ENCODE data around the gene TMEM154.

DNA sequence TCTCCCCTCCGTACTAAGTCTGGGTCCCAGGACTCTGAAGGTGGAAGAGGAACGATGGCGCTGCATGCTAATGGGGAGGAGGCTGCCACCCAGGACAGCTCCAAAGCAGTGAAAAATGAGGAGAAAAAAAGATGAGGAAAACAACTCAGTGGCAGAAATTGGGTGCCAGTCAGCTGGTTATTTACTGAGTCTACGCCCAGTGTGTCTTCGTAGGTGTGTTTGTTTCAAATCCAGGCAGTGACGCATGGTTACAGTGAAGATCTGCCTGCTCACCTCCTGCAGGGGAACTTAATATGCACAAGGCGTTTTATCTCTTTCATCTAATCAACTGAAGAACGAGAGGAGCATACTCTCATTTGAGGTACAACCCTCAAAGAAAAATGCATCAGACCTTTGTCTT lies 73.0 kb downstream of the TMEM154 start:
- TF ChIP-seq, protein P1, sequence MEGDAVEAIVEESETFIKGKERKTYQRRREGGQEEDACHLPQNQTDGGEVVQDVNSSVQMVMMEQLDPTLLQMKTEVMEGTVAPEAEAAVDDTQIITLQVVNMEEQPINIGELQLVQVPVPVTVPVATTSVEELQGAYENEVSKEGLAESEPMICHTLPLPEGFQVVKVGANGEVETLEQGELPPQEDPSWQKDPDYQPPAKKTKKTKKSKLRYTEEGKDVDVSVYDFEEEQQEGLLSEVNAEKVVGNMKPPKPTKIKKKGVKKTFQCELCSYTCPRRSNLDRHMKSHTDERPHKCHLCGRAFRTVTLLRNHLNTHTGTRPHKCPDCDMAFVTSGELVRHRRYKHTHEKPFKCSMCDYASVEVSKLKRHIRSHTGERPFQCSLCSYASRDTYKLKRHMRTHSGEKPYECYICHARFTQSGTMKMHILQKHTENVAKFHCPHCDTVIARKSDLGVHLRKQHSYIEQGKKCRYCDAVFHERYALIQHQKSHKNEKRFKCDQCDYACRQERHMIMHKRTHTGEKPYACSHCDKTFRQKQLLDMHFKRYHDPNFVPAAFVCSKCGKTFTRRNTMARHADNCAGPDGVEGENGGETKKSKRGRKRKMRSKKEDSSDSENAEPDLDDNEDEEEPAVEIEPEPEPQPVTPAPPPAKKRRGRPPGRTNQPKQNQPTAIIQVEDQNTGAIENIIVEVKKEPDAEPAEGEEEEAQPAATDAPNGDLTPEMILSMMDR (tag by site-specific recombination; IDR thresholded peaks at IDR 0.05) = no peak
- no peak for TF ChIP-seq ZNF335 (tag by site-specific recombination; conservative IDR thresholded peaks at IDR 0.05)
- no peak for TF ChIP-seq ZNF404 (tag by site-specific recombination; IDR thresholded peaks at IDR 0.05)
- TF ChIP-seq, protein P2, sequence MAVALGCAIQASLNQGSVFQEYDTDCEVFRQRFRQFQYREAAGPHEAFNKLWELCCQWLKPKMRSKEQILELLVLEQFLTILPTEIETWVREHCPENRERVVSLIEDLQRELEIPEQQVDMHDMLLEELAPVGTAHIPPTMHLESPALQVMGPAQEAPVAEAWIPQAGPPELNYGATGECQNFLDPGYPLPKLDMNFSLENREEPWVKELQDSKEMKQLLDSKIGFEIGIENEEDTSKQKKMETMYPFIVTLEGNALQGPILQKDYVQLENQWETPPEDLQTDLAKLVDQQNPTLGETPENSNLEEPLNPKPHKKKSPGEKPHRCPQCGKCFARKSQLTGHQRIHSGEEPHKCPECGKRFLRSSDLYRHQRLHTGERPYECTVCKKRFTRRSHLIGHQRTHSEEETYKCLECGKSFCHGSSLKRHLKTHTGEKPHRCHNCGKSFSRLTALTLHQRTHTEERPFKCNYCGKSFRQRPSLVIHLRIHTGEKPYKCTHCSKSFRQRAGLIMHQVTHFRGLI (tag by site-specific recombination; IDR thresholded peaks at IDR 0.05) = no peak
- TF ChIP-seq MYNN (tag by site-specific recombination; IDR thresholded peaks at IDR 0.05; ENCODE audit: borderline replicate concordance) = no peak
- TF ChIP-seq, protein P3, sequence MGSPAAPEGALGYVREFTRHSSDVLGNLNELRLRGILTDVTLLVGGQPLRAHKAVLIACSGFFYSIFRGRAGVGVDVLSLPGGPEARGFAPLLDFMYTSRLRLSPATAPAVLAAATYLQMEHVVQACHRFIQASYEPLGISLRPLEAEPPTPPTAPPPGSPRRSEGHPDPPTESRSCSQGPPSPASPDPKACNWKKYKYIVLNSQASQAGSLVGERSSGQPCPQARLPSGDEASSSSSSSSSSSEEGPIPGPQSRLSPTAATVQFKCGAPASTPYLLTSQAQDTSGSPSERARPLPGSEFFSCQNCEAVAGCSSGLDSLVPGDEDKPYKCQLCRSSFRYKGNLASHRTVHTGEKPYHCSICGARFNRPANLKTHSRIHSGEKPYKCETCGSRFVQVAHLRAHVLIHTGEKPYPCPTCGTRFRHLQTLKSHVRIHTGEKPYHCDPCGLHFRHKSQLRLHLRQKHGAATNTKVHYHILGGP (tag by site-specific recombination; IDR thresholded peaks at IDR 0.05) = no peak
- no peak for TF ChIP-seq ZNF211 (tag by site-specific recombination; IDR thresholded peaks at IDR 0.05; ENCODE audit: low read depth)
- no peak for TF ChIP-seq ZBTB8A (tag by site-specific recombination; IDR thresholded peaks at IDR 0.05)
- no peak for TF ChIP-seq ZNF266 (tag by site-specific recombination; IDR thresholded peaks at IDR 0.05; ENCODE audit: low read depth)
- no peak for TF ChIP-seq KLF10 (tag by site-specific recombination; IDR thresholded peaks at IDR 0.05)
- TF ChIP-seq ZNF350 (tag by site-specific recombination; IDR thresholded peaks at IDR 0.05) = no peak
- TF ChIP-seq, protein P4, sequence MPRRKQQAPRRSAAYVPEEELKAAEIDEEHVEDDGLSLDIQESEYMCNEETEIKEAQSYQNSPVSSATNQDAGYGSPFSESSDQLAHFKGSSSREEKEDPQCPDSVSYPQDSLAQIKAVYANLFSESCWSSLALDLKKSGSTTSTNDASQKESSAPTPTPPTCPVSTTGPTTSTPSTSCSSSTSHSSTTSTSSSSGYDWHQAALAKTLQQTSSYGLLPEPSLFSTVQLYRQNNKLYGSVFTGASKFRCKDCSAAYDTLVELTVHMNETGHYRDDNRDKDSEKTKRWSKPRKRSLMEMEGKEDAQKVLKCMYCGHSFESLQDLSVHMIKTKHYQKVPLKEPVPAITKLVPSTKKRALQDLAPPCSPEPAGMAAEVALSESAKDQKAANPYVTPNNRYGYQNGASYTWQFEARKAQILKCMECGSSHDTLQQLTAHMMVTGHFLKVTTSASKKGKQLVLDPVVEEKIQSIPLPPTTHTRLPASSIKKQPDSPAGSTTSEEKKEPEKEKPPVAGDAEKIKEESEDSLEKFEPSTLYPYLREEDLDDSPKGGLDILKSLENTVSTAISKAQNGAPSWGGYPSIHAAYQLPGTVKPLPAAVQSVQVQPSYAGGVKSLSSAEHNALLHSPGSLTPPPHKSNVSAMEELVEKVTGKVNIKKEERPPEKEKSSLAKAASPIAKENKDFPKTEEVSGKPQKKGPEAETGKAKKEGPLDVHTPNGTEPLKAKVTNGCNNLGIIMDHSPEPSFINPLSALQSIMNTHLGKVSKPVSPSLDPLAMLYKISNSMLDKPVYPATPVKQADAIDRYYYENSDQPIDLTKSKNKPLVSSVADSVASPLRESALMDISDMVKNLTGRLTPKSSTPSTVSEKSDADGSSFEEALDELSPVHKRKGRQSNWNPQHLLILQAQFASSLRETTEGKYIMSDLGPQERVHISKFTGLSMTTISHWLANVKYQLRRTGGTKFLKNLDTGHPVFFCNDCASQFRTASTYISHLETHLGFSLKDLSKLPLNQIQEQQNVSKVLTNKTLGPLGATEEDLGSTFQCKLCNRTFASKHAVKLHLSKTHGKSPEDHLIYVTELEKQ (tag by site-specific recombination; IDR thresholded peaks at IDR 0.05; ENCODE audit: borderline replicate concordance) = no peak
- TF ChIP-seq, protein P5, sequence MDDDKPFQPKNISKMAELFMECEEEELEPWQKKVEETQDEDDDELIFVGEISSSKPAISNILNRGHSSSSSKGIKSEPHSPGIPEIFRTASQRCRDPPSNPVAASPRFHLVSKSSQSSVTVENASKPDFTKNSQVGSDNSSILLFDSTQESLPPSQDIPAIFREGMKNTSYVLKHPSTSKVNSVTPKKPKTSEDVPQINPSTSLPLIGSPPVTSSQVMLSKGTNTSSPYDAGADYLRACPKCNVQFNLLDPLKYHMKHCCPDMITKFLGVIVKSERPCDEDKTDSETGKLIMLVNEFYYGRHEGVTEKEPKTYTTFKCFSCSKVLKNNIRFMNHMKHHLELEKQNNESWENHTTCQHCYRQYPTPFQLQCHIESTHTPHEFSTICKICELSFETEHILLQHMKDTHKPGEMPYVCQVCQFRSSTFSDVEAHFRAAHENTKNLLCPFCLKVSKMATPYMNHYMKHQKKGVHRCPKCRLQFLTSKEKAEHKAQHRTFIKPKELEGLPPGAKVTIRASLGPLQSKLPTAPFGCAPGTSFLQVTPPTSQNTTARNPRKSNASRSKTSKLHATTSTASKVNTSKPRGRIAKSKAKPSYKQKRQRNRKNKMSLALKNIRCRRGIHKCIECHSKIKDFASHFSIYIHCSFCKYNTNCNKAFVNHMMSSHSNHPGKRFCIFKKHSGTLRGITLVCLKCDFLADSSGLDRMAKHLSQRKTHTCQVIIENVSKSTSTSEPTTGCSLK (tag by site-specific recombination; IDR thresholded peaks at IDR 0.05) = no peak
- TF ChIP-seq, protein P6, sequence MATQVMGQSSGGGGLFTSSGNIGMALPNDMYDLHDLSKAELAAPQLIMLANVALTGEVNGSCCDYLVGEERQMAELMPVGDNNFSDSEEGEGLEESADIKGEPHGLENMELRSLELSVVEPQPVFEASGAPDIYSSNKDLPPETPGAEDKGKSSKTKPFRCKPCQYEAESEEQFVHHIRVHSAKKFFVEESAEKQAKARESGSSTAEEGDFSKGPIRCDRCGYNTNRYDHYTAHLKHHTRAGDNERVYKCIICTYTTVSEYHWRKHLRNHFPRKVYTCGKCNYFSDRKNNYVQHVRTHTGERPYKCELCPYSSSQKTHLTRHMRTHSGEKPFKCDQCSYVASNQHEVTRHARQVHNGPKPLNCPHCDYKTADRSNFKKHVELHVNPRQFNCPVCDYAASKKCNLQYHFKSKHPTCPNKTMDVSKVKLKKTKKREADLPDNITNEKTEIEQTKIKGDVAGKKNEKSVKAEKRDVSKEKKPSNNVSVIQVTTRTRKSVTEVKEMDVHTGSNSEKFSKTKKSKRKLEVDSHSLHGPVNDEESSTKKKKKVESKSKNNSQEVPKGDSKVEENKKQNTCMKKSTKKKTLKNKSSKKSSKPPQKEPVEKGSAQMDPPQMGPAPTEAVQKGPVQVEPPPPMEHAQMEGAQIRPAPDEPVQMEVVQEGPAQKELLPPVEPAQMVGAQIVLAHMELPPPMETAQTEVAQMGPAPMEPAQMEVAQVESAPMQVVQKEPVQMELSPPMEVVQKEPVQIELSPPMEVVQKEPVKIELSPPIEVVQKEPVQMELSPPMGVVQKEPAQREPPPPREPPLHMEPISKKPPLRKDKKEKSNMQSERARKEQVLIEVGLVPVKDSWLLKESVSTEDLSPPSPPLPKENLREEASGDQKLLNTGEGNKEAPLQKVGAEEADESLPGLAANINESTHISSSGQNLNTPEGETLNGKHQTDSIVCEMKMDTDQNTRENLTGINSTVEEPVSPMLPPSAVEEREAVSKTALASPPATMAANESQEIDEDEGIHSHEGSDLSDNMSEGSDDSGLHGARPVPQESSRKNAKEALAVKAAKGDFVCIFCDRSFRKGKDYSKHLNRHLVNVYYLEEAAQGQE (tag by site-specific recombination; IDR thresholded peaks at IDR 0.05) = peak; percentile 61; the same call in 1 of the 2 replicates
